Measurements from ENCODE around the gene COL20A1.
A peak's percentile ranks its signal among the peaks of the same experiment; 100 is the strongest.

Gene COL20A1

GRCh38 chr20:63261060-63261794 is 31.8 kb upstream of the COL20A1 start:
- no peak for DNase-seq (ENCODE audit: low read depth, low spot score)

- DNase-seq (ENCODE audit: low read depth, low spot score), result no peak
Measured at GRCh38 chr20:63261795-63262528, 31.0 kb upstream of the COL20A1 start.

- no peak for DNase-seq (ENCODE audit: low read depth, low spot score)
Measured at GRCh38 chr20:63262836-63263235, 30.1 kb upstream of the COL20A1 start.

- DNase-seq (ENCODE audit: low read depth, low spot score), result no peak
Measured at GRCh38 chr20:63264000-63264399, 29.0 kb upstream of the COL20A1 start.

GRCh38 chr20:63264519-63264918 is 28.5 kb upstream of the COL20A1 start:
- DNase-seq (ENCODE audit: low read depth, low spot score), result no peak

GRCh38 chr20:63265891-63266515 is 27.0 kb upstream of the COL20A1 start:
- no peak for DNase-seq (ENCODE audit: low read depth, low spot score)

- no peak for DNase-seq (ENCODE audit: low read depth, low spot score)
Measured at GRCh38 chr20:63267691-63268090, 25.3 kb upstream of the COL20A1 start.

- no peak for DNase-seq (ENCODE audit: low read depth, low spot score)
Measured at GRCh38 chr20:63268256-63268655, 24.7 kb upstream of the COL20A1 start.

GRCh38 chr20:63268671-63269439 is 24.1 kb upstream of the COL20A1 start:
- DNase-seq (ENCODE audit: low read depth, low spot score), result no peak

GRCh38 chr20:63269724-63270123 is 23.3 kb upstream of the COL20A1 start:
- no peak for DNase-seq (ENCODE audit: low read depth, low spot score)

GRCh38 chr20:63270606-63271325 is 22.2 kb upstream of the COL20A1 start:
- DNase-seq (ENCODE audit: low read depth, low spot score), result no peak

- DNase-seq (ENCODE audit: low read depth, low spot score), result peak; percentile 30
Measured at GRCh38 chr20:63272105-63273058, 20.6 kb upstream of the COL20A1 start, which contains the start of gene ARFGAP1. Gene ARFGAP1, plus strand, starts transcription at chr20:63272813. Its CDS starts 2,768 bp downstream, at chr20:63275581.

GRCh38 chr20:63273059-63273579 is 19.9 kb upstream of the COL20A1 start:
- no peak for DNase-seq (ENCODE audit: low read depth, low spot score)

- DNase-seq (ENCODE audit: low read depth, low spot score), result no peak
Measured at GRCh38 chr20:63273635-63274380, 19.2 kb upstream of the COL20A1 start.

- DNase-seq (ENCODE audit: low read depth, low spot score), result no peak
Measured at GRCh38 chr20:63274381-63275228, 18.4 kb upstream of the COL20A1 start.

GRCh38 chr20:63275825-63276224 is 17.2 kb upstream of the COL20A1 start:
- DNase-seq (ENCODE audit: low read depth, low spot score), result no peak

- DNase-seq (ENCODE audit: low read depth, low spot score), result no peak
Measured at GRCh38 chr20:63276956-63277355, 16.0 kb upstream of the COL20A1 start.

All from brain pericyte (primary cell).